Esophagus squamous epithelium (tissue), 4 donors: ENCODE results near the gene PLXND1.
"Not testable (repeated sequence)": the region's sequence is repeated elsewhere in the genome, so short reads cannot be mapped to it uniquely, and the experiment has no call there.

Experiments used
- CTCF ChIP-seq, 6 experiments: fragments of 450-650 bp in 4 of 6; fragments of 200-600 bp in 2 of 6; sonication (generic) in 2 of 6; IDR thresholded peaks; one replicate each; pipeline ENCODE4 v1.5.1; 2016 to 2019; ENCODE audit warnings: antibody characterized with exemption in 6 of 6, mild to moderate bottlenecking in 4 of 6, moderate library complexity in 4 of 6
- POLR2A ChIP-seq, 4 donors: fragments of 450-650 bp; IDR thresholded peaks; one replicate each; pipeline ENCODE4 v1.6.1; 2017; ENCODE audit warnings: antibody characterized with exemption in 4 of 4, mild to moderate bottlenecking in 4 of 4, moderate library complexity in 3 of 4

DNA sequence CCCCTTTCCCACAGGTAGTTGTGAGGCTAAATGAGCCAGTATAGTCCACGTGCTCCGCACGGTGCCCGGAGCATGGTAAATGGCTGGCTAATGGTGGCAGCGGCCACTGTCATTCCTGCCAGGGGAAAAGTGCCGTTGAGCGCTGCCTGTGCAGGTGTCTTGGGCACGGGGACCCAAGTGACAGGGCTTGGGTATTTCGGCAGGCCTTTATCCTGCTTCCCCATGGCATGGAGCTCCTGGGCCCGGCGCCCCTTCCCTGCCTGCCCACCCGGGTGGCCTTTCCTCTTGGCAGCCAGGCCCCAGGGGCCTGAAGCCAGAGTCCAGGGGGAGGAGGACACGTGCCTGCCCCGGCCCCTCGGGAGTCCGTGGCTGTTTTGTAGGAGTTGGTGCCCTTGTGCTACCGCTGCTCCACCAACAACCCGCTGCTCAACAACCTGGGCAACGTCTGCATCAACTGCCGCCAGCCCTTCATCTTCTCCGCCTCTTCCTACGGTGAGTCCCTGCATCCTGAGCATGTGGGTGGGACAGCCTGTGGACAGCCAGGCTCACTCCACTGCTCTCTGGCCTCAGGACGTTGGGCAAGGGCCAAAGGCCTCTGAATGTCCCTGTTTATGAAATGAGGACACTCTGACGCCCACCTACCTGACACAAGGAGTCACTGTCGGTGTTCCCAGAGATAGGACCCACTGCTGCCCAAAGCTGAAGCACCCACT lies 91.2 kb downstream of the PLXND1 start:
- not testable (repeated sequence) for TF ChIP-seq CTCF, POLR2A (IDR thresholded peaks at IDR 0.05)
